ENCODE data around the gene C4BPA. TPM values are rescaled to one million over a fixed set of nuclear protein-coding genes. Genes with fewer than 3 reads are reported as not detected.

Gene C4BPA
- total RNA-seq, 2 experiments from 2014 or later: not detected

- intact Hi-C loops (cut with micrococcal nuclease): no loop called here
Observed at GRCh38 chr1:207091200-207091908, 12.7 kb upstream of the C4BPA start.

GRCh38 chr1:207093944-207094343 lies 10.1 kb upstream of the C4BPA start:
- H3K4me3 Mint-ChIP-seq: no peak overlapping the region
- H3K36me3 Mint-ChIP-seq (ENCODE audit: low read depth): peaks cover 8% of the 10 kb centered on the region
- CTCF ChIA-PET: interaction anchor here (0.6 to 2.0 kb wide), 3 partner anchors 44 to 406 kb away, joined by 3 to 12 read pairs (median 5); partner anchors contain the start of gene YOD1
- no peaks in the 10 kb centered on the region for H3K27me3 Mint-ChIP-seq (ENCODE audit: low read depth)
- no peak overlapping the region for H3K27ac Mint-ChIP-seq
- DNase-seq: no peak
- intact Hi-C loops (cut with micrococcal nuclease): no loop called here
- peaks cover 2% of the 10 kb centered on the region for H3K9me3 Mint-ChIP-seq
- peaks cover 24% of the 10 kb centered on the region for H3K4me1 Mint-ChIP-seq (ENCODE audit: low read depth)

More at GRCh38 chr1:207091200-207091908, 12.7 kb upstream of the C4BPA start:
- CTCF ChIA-PET: interaction anchor here (4.2 kb wide), 1 partner anchor 314 kb away, joined by 21 read pairs; no protein-coding TSS in a partner anchor
- Mint-ChIP-seq H3K4me3 (no peak overlapping the region), H3K36me3 (ENCODE audit: low read depth) (no peaks in the 10 kb centered on the region), H3K4me1 (ENCODE audit: low read depth) (peaks cover 22% of the 10 kb centered on the region), H3K9me3 (no peaks in the 10 kb centered on the region), H3K27me3 (ENCODE audit: low read depth) (no peaks in the 10 kb centered on the region), H3K27ac (no peak overlapping the region)
- DNase-seq: no peak

- peak overlapping the region; percentile 86 for H3K27ac Mint-ChIP-seq
- intact Hi-C loops (cut with micrococcal nuclease): loop anchor here (1.0 to 5.0 kb wide), 10 partner anchors 9 to 402 kb away; partner anchors contain the start of gene CD55
- peak; percentile 65 for DNase-seq
- CTCF ChIA-PET: interaction anchor here (0.6 to 2.4 kb wide), 8 partner anchors 8 to 402 kb away, joined by 3 to 11 read pairs (median 4); no protein-coding TSS in a partner anchor
- H3K27me3 Mint-ChIP-seq (ENCODE audit: low read depth): peaks cover 4% of the 10 kb centered on the region
- no peak overlapping the region for H3K4me3 Mint-ChIP-seq
- H3K36me3 Mint-ChIP-seq (ENCODE audit: low read depth): peaks cover 9% of the 10 kb centered on the region
- peaks cover 6% of the 10 kb centered on the region for H3K9me3 Mint-ChIP-seq
- peaks cover 9% of the 10 kb centered on the region for H3K4me1 Mint-ChIP-seq (ENCODE audit: low read depth)
Observed at GRCh38 chr1:207097871-207098324, 6.1 kb upstream of the C4BPA start.

GRCh38 chr1:207101720-207102119 lies 2.3 kb upstream of the C4BPA start:
- H3K4me1 Mint-ChIP-seq (ENCODE audit: low read depth): peaks cover 9% of the 10 kb centered on the region
- DNase-seq: no peak
- no peak overlapping the region for H3K27ac Mint-ChIP-seq
- peaks cover 8% of the 10 kb centered on the region for H3K36me3 Mint-ChIP-seq (ENCODE audit: low read depth)
- intact Hi-C loops (cut with micrococcal nuclease): no loop called here
- H3K27me3 Mint-ChIP-seq (ENCODE audit: low read depth): peaks cover 4% of the 10 kb centered on the region
- CTCF ChIA-PET: no interaction called here
- no peak overlapping the region for H3K4me3 Mint-ChIP-seq
- peaks cover 6% of the 10 kb centered on the region for H3K9me3 Mint-ChIP-seq

- peaks cover 8% of the 10 kb centered on the region for H3K36me3 Mint-ChIP-seq (ENCODE audit: low read depth)
- peaks cover 6% of the 10 kb centered on the region for H3K9me3 Mint-ChIP-seq
- CTCF ChIA-PET: no interaction called here
- intact Hi-C loops (cut with micrococcal nuclease): no loop called here
- peaks cover 9% of the 10 kb centered on the region for H3K4me1 Mint-ChIP-seq (ENCODE audit: low read depth)
- H3K27me3 Mint-ChIP-seq (ENCODE audit: low read depth): peaks cover 4% of the 10 kb centered on the region
- no peak for DNase-seq
- no peak overlapping the region for H3K4me3 Mint-ChIP-seq
- H3K27ac Mint-ChIP-seq: no peak overlapping the region
Observed at GRCh38 chr1:207102146-207102545, 1.9 kb upstream of the C4BPA start.

- DNase-seq: no peak
- H3K4me3 Mint-ChIP-seq: no peak overlapping the region
- CTCF ChIA-PET: no interaction called here
- intact Hi-C loops (cut with micrococcal nuclease): no loop called here
- peaks cover 4% of the 10 kb centered on the region for H3K27me3 Mint-ChIP-seq (ENCODE audit: low read depth)
- no peak overlapping the region for H3K27ac Mint-ChIP-seq
- H3K4me1 Mint-ChIP-seq (ENCODE audit: low read depth): peaks cover 7% of the 10 kb centered on the region
- H3K36me3 Mint-ChIP-seq (ENCODE audit: low read depth): peaks cover 8% of the 10 kb centered on the region
- H3K9me3 Mint-ChIP-seq: peaks cover 6% of the 10 kb centered on the region
Observed at GRCh38 chr1:207102659-207103058, 1.4 kb upstream of the C4BPA start.

GRCh38 chr1:207109004-207109403 lies 5.0 kb downstream of the C4BPA start:
- CTCF ChIA-PET: no interaction called here
- intact Hi-C loops (cut with micrococcal nuclease): no loop called here
- H3K4me3 Mint-ChIP-seq: no peak overlapping the region

GRCh38 chr1:207112616-207113296 lies 8.7 kb downstream of the C4BPA start:
- Mint-ChIP-seq H3K27ac (no peak overlapping the region), H3K36me3 (ENCODE audit: low read depth) (no peaks in the 10 kb centered on the region), H3K4me1 (ENCODE audit: low read depth) (no peaks in the 10 kb centered on the region), H3K27me3 (ENCODE audit: low read depth) (peaks cover 6% of the 10 kb centered on the region), H3K4me3 (no peak overlapping the region), H3K9me3 (no peaks in the 10 kb centered on the region)
- no peak for DNase-seq
- intact Hi-C loops (cut with micrococcal nuclease): no loop called here
- CTCF ChIA-PET: no interaction called here

More at GRCh38 chr1:207109004-207109403, 5.0 kb downstream of the C4BPA start:
- H3K27ac Mint-ChIP-seq: no peak overlapping the region
- no peaks in the 10 kb centered on the region for H3K4me1 Mint-ChIP-seq (ENCODE audit: low read depth)
- no peaks in the 10 kb centered on the region for H3K9me3 Mint-ChIP-seq
- peaks cover 2% of the 10 kb centered on the region for H3K27me3 Mint-ChIP-seq (ENCODE audit: low read depth)
- DNase-seq: no peak
- no peaks in the 10 kb centered on the region for H3K36me3 Mint-ChIP-seq (ENCODE audit: low read depth)

- Mint-ChIP-seq H3K4me3 (no peak overlapping the region), H3K27me3 (ENCODE audit: low read depth) (peaks cover 6% of the 10 kb centered on the region), H3K36me3 (ENCODE audit: low read depth) (no peaks in the 10 kb centered on the region), H3K4me1 (ENCODE audit: low read depth) (no peaks in the 10 kb centered on the region), H3K27ac (no peak overlapping the region), H3K9me3 (no peaks in the 10 kb centered on the region)
- DNase-seq: no peak
- intact Hi-C loops (cut with micrococcal nuclease): no loop called here
- CTCF ChIA-PET: interaction anchor here (0.9 kb wide), 1 partner anchor 9 kb away, joined by 3 read pairs; no protein-coding TSS in a partner anchor
Observed at GRCh38 chr1:207115269-207115668, 11.2 kb downstream of the C4BPA start.

- CTCF ChIA-PET: interaction anchor here (0.8 kb wide), 1 partner anchor 9 kb away, joined by 3 read pairs; no protein-coding TSS in a partner anchor
- peaks cover 1% of the 10 kb centered on the region for H3K36me3 Mint-ChIP-seq (ENCODE audit: low read depth)
- intact Hi-C loops (cut with micrococcal nuclease): no loop called here
- DNase-seq: no peak
- H3K9me3 Mint-ChIP-seq: peaks cover 17% of the 10 kb centered on the region
- no peak overlapping the region for H3K4me3 Mint-ChIP-seq
- no peaks in the 10 kb centered on the region for H3K4me1 Mint-ChIP-seq (ENCODE audit: low read depth)
- H3K27me3 Mint-ChIP-seq (ENCODE audit: low read depth): no peaks in the 10 kb centered on the region
- H3K27ac Mint-ChIP-seq: no peak overlapping the region
Observed at GRCh38 chr1:207124389-207124788, 20.4 kb downstream of the C4BPA start.

- Mint-ChIP-seq H3K27ac (no peak overlapping the region), H3K9me3 (peaks cover 28% of the 10 kb centered on the region), H3K36me3 (ENCODE audit: low read depth) (peaks cover 1% of the 10 kb centered on the region), H3K27me3 (ENCODE audit: low read depth) (no peaks in the 10 kb centered on the region), H3K4me3 (no peak overlapping the region), H3K4me1 (ENCODE audit: low read depth) (no peaks in the 10 kb centered on the region)
- DNase-seq: no peak
- intact Hi-C loops (cut with micrococcal nuclease): no loop called here
- CTCF ChIA-PET: interaction anchor here (0.6 kb wide), 1 partner anchor 376 kb away, joined by 3 read pairs; no protein-coding TSS in a partner anchor
Observed at GRCh38 chr1:207128336-207128921, 24.4 kb downstream of the C4BPA start.

GRCh38 chr1:207129053-207129452 lies 25.0 kb downstream of the C4BPA start:
- Mint-ChIP-seq H3K27ac (no peak overlapping the region), H3K4me3 (no peak overlapping the region), H3K9me3 (peaks cover 28% of the 10 kb centered on the region), H3K27me3 (ENCODE audit: low read depth) (no peaks in the 10 kb centered on the region), H3K36me3 (ENCODE audit: low read depth) (peaks cover 1% of the 10 kb centered on the region), H3K4me1 (ENCODE audit: low read depth) (no peaks in the 10 kb centered on the region)
- CTCF ChIA-PET: interaction anchor here (0.6 kb wide), 1 partner anchor 375 kb away, joined by 3 read pairs; no protein-coding TSS in a partner anchor
- intact Hi-C loops (cut with micrococcal nuclease): no loop called here
- DNase-seq: no peak
